DND-41 (cell line): Measurements from ENCODE around the gene SLC39A6.

Experiments
- CTCF ChIP-seq: IDR thresholded peaks from 2 replicates; pipeline ENCODE4 v1.5.1; 2012; ENCODE audit warnings: borderline replicate concordance, low read length, moderate library complexity, mild to moderate bottlenecking; ENCODE audit not compliant: poor library complexity, severe bottlenecking; ENCODE audit errors: extremely low read depth
- EZH2 ChIP-seq: IDR thresholded peaks from 3 replicates; pipeline ENCODE4 v1.6.1; 2012; ENCODE audit warnings: borderline replicate concordance, low read depth, mild to moderate bottlenecking, moderate library complexity, low read length, inconsistent platforms; ENCODE audit not compliant: severe bottlenecking

GRCh38 chr18:36114251-36114650 lies 14.9 kb downstream of the SLC39A6 start:
- TF ChIP-seq CTCF = no peak
- no peak for TF ChIP-seq EZH2
